NCI-H524 (cell line): ENCODE measurements around the gene EXOC3.
A peak's percentile ranks its signal among the peaks of the same experiment; 100 is the strongest.
"Not testable (repeated sequence)": the region's sequence is repeated elsewhere in the genome, so short reads cannot be mapped to it uniquely, and the experiment has no call there.

Experiments used
- DNase-seq, 2 experiments: peaks; one replicate each; lab custom pipeline; 2025; lab: John Stamatoyannopoulos, UW

EXOC3 gene

DNA sequence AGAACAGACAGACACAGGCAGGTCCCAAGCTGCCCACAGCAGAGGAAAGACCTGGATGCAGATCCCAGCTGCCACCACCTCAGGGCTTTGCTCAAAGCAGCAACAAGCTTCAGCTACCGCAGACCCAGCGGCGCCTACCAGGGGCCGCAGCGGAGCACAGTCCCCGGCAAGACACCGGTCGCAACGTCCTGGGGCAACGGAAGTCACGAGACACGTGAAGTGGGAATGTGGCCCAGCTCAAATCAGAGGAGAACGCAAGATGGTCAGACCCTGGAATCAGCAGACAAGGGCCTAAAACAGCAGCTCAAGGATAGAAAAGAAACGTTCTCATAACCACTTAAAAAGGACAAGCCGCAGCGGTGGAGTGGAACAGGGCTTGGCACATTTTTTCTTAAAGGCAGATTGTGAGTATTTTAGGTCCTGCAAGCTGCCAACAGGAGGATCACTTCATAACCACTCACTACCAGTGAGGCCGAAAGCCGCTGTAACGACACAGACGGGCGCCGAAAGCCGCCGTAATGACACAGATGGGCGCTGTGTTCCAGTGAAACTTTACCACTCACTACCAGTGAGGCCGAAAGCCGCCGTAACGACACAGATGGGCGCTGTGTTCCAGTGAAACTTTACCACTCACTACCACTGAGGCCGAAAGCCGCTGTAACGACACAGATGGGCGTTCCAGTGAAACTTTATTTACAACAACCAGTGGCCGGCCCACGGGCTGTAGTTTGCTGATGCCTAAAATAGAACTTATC is 59.5 kb downstream of the EXOC3 start:
- DNase-seq = peak; percentile 22 to 55

DNA sequence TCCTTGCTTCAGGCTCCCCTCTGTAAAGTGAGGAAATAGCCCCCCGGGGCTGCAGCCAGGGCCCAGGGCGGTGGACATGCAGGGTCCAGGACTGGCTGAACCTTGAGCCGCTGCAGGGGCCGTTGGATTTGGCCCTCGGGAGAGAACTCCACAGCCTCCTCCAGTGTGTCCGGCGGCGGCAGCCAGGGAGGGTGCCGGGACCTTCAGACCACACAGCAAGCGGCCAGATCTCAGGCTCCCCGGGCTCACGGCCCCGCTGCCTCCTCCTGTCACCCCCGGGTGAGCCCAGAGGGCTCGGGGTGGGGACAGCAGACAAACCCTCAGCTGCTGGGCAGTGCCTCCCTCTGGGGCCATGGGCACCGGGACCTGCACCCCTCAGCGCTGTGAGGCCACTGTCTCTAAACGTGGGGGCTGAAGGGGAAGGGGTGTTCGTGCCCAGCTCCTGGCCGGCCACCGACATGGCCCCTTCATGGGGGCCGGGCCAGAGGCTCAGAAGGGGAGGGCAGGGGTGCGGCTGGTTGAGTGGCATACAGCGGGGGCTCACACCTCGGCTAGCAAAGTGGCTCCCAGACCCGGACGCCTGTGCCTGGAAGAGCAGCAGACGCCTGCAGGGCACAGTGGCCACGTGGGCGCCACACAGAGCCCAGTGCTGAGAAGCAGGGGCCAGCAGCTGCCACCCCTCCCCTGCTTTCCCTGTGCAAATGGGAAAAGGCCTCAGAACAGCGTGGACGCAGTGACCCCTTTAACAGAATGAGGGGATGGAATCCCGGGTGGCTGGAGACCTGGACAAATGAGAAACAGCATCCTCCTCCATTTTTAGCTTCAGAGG is 61.6 kb downstream of the EXOC3 start:
- DNase-seq = peak in 1 of 2 experiments; percentile 31

DNA sequence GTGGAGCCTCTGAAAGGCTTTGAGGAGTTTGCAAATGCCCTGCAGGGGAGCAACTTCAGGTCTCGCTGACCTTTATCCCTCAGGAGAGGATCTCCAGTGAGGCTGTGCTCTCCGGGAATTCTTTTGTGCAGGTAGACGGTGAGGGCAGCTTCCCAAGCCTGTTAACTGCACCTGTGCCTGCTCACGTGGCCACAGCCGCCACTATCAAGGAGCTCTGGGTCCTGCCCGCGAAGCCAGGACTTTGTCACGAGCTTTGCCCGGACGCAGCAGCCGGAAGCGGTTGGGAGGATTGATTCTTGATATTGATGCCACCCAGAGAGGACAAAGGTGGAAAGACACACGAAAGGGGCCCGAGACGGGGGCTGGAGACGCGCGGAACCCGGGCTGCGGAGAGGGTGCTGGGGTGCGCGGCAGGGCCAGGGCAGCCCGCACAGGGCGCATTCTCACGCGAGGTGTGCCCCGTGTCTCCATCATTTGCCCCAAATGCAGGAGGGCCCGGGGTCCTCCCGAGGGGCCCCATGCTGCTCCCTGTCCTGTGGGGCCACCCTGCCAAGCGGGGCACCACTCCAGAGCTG is 63.1 kb downstream of the EXOC3 start:
- no peak for DNase-seq

DNA sequence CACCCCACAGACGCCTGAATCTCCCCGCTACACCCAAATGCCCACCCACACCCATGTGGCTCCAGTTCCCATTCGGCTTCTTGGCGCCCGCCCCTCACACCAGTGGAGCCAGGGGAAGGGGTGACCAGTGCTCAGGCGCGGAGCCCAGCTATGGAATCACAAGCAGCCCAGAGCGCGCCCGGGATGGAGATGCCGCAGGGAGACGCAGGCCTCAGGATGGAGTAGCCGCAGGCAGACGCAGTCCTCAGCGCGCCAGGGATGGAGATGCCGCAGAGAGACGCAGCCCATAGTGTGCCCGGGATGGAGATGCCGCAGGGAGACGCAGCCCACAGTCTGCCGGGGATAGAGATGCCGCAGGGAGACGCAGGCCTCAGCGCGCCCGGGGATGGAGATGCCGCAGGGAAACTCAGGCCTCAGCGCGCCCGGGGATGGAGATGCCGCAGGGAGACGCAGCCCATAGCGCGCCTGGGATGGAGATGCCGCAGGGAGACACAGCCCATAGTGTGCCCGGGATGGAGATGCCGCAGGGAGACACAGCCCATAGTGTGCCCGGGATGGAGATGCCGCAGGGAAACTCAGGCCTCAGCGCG is 65.1 kb downstream of the EXOC3 start:
- not testable (repeated sequence) for DNase-seq

DNA sequence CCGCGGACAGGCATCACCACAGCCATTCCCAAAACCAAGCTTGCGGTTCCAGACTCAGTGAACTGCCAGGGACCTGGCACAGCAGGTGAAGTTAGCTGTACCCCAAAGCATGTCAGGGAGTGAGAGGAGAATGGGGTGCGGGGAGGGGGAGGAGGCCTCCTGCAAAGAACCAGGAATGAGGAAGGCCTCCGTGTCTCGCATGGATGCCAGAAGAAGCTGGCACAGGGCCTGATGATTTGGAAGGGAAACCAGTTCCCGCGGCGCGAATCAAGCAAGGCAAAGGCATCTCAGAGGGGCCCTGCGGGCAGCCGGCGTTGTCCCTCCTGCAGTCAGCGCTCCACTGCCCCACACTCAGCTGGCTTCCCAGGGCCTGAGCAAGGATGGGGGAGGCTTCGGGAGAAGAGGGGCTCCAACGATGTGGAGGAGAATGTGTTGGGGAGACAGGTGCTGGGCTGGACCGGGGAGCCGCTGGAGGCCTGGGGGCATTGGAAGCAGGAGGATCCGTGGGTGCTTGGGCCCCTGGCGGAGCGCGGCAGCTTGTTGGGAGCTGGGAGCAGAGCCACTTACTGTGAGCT is 66.7 kb downstream of the EXOC3 start:
- DNase-seq = no peak

DNA sequence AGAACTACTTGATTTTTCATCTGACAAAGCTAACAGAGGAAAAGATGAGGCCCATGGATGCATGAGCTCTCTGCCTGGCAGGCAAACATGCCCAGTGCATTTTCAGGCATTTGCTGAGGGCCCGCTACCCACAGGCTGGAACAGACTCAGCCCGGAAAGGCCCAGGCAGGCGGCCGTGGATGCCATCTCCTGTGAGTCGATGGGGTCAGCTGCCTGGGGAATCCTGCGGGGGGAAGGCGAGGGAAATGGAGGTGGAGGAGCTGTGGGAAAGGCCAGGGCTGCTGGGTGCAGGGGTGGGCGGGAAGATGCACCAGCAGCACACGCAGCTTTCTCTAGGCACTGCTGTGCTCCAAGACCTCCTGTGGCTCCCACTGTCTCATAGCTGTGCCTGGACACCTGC is 67.5 kb downstream of the EXOC3 start:
- DNase-seq = no peak

DNA sequence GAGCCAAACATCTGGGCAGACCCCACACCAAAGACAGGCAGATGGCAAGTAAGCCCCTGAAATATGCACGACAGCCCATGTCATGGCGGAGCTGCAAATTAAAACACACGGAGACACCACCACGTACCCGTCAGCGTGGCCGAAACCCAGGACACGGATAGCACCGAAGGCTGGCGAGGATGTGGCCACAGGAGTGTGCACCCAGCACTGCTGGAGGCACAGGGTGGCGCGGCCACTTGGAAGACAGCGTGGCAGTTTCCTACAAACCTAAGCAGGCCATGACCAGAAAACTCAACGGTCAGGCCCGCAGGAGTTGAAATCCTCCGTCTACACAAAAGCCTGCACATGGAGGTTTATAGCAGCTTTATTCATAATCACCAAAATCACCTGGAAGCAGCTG is 68.5 kb downstream of the EXOC3 start:
- DNase-seq = no peak

DNA sequence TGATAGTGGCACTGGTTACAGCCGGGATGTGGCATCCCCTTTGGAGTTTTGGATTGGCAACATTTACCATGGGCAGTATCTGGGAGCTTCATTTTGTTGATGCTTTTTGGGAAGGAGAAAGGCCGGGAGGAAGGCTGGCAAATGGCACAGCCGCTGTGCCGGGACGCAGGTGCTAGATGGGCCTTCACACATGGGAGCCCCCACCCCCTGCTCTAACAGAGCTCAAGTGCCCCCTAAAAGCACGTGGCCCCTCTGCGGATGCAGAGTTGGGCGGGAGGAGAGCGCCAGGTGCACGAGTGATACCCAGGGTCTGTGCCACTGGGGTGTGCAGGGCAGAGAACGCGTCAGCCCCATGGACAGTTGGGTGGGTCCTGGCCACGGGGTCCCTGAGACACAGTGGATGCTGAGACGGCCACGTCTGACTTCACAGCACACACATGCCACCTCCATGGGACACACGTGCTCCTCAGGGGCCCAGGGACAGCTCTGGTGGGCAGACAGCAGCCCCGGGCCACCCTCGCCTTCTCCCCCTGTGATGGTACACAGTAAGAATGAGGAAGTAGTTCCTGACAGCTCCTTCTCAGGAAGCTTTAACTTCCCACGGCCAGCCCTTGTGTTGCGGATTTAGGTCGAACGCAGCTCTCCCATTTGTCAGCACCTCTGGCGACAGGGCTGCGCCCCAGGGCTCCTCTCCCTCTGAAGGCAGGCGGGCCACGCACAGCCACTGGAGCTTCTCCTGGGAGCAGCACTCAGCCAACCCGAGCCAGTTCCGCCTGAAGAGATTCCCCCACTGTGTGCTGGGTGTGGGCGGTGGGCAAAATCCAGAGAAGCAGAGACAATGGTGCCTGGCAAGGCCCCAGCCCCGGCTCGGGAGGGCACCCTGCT is 70.5 kb downstream of the EXOC3 start:
- no peak for DNase-seq

DNA sequence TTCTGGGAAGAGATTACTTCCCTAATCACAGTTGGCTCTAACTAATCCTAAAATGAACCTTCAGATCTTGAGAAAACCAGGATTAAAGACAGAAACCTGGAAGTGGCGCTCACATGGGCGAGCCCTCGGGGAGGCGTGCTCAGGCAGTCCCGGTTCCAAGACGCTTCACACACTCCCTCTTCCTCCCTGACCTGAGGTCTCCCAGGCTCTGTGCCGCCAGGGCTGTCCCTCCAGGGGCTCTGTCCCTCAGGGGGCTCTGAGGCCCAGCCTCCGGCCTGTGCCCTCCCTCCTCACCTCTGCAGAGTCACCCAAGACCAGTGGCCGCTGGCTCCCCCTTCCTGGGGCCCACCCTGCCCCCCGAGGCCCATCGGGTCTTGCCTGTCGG is 71.1 kb downstream of the EXOC3 start:
- no peak for DNase-seq

DNA sequence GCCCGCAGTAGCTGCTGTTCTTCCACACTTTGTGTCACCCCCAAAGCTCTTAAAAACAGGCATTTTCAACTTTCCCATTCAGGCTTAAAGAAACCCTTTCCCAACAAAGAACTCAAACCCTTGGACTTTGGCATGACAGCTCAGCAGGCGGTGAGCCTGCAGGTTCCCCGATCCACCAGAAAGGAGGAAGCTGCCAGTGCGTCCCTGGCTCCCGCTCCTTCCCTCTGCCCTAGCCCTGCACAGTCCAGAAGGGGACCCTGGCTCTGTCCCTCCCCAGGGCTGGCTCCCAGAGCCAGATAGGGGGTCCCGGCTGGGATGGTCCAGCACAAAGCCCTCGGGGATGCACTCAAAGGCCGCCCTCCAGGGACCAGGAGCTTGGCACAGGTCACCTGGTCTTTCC is 71.7 kb downstream of the EXOC3 start:
- no peak for DNase-seq

DNA sequence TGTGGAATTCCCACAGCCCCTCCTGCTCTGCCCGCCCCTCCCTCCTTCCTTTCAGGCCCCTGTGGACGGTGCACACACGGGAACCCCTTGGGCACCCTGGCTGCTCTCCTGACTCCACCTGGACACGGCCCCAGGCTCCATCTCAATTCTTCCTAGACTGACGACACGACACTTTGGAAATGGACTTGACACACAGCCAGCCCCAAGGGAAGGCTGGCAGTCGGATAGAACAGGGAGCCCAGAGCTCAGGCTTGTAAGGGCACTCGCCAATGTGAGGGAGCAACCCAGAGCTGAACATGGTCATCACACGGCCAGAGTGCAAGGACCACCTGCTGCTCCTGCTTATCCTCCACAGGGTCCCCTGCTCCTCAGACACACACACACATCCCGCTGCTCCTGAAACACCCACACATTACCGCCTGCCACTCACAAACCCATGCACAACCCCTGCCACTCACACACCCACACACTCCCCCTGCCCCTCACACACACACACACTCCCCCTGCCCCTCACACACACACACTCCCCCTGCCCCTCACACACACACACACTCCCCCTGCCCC is 72.4 kb downstream of the EXOC3 start:
- DNase-seq = no peak

DNA sequence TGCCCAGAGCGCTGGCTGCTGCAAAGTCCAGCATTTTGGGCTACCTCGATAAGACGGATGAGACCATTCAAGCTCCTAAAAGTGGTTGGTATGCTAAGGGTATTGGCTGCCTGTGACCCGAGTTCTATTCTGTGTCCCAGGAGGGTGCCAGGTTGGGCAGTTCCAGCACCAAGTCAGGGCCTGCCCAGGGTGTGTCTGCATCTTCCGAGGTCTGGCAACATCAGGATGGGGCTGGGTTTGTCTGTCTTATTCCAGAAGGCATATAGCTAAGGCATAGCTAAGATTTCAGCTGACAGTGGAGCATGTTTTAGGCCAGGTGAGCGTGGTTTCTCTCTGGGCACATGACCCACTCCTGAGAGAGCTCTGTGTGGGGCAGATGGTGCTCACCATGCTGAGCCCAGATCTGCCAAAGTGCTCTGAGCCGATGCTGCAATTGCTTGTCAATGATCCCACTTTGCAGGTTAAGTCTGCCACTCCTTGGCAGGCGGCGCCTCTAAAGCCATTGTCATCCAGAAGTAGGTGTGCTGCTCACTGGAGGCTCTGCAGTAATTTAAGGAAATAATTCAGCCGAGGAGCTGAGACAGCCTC is 73.5 kb downstream of the EXOC3 start:
- DNase-seq = peak in 1 of 2 experiments; percentile 42
